GM18507 (cell line): ENCODE results near the gene PADI1.

Experiments used
- DNase-seq: peaks from one replicate; pipeline ENCODE4 v3.0.0; 2011; ENCODE audit warnings: low read depth; ENCODE audit not compliant: insufficient read length; ENCODE audit errors: extremely low spot score
- FAIRE-seq: peaks from 2 replicates; lab custom pipeline; 2011; peaks lifted over from hg19 to GRCh38; lab: Jason Lieb, UNC

Gene PADI1

GRCh38 chr1:17195731-17196130 lies 9.2 kb upstream of the PADI1 start:
- DNase-seq = no peak
- no peak for FAIRE-seq

GRCh38 chr1:17196496-17197185 lies 8.3 kb upstream of the PADI1 start:
- FAIRE-seq = no peak
- no peak for DNase-seq

- FAIRE-seq (no peak), DNase-seq (no peak)
Observed at GRCh38 chr1:17197696-17198095, 7.2 kb upstream of the PADI1 start.

- FAIRE-seq (no peak), DNase-seq (no peak)
Observed at GRCh38 chr1:17198476-17199258, 6.3 kb upstream of the PADI1 start.

- DNase-seq = no peak
- FAIRE-seq = no peak
Observed at GRCh38 chr1:17199267-17200044, 5.5 kb upstream of the PADI1 start.

- FAIRE-seq = no peak
- DNase-seq = no peak
Observed at GRCh38 chr1:17200246-17200645, 4.7 kb upstream of the PADI1 start.

- FAIRE-seq (no peak), DNase-seq (no peak)
Observed at GRCh38 chr1:17200756-17201155, 4.2 kb upstream of the PADI1 start.

- no peak for FAIRE-seq
Observed at GRCh38 chr1:17201201-17202021, 3.5 kb upstream of the PADI1 start.

GRCh38 chr1:17205652-17206051 lies 724 bp downstream of the PADI1 start:
- no peak for DNase-seq
- FAIRE-seq = no peak

More at GRCh38 chr1:17201201-17202021, 3.5 kb upstream of the PADI1 start:
- DNase-seq = no peak

GRCh38 chr1:17206196-17206595 lies 1.3 kb downstream of the PADI1 start:
- FAIRE-seq = no peak
- DNase-seq = no peak

GRCh38 chr1:17207046-17207445 lies 2.1 kb downstream of the PADI1 start:
- DNase-seq = peak; percentile 18
- FAIRE-seq = peak; percentile 85

- FAIRE-seq (no peak), DNase-seq (no peak)
Observed at GRCh38 chr1:17207540-17207939, 2.6 kb downstream of the PADI1 start.

- FAIRE-seq (peak; percentile 74), DNase-seq (peak; percentile 59)
Observed at GRCh38 chr1:17207966-17208418, 3.1 kb downstream of the PADI1 start.

GRCh38 chr1:17208546-17208945 lies 3.6 kb downstream of the PADI1 start:
- FAIRE-seq (no peak), DNase-seq (no peak)

- no peak for FAIRE-seq
- DNase-seq = no peak
Observed at GRCh38 chr1:17209430-17209829, 4.5 kb downstream of the PADI1 start.

GRCh38 chr1:17210176-17210575 lies 5.2 kb downstream of the PADI1 start:
- DNase-seq (no peak), FAIRE-seq (no peak)

- FAIRE-seq (no peak), DNase-seq (no peak)
Observed at GRCh38 chr1:17211377-17211776, 6.4 kb downstream of the PADI1 start.

GRCh38 chr1:17212009-17212408 lies 7.1 kb downstream of the PADI1 start:
- FAIRE-seq = no peak

GRCh38 chr1:17212487-17213121 lies 7.7 kb downstream of the PADI1 start:
- FAIRE-seq (no peak), DNase-seq (no peak)

More at GRCh38 chr1:17212009-17212408, 7.1 kb downstream of the PADI1 start:
- no peak for DNase-seq
